A549 (cell line): ENCODE results near the gene NHLRC2. TPM values are rescaled to one million over a fixed set of nuclear protein-coding genes. Genes with fewer than 3 reads are reported as not detected.

Experiments
- ATAC-seq, 2 experiments: fragments of 200-7000 bp in 1 of 2; fragments of >200 bp in 1 of 2; cut with Nextera tagmentation in 1 of 2; cut with Tn5 transposase in 1 of 2; 3 replicates each; pipeline versions ENCODE4 v1.8.0 to v1.9.1; 2018 to 2020; ENCODE audit warnings: mild to moderate bottlenecking in 1 of 2, moderate library complexity in 1 of 2
- CTCF ChIA-PET: fragments of 300-600 bp; sonication (Branson Sonifier 250); formaldehyde crosslinking; extraction: SDS; loops from one replicate; lab custom pipeline; 2021; ENCODE audit warnings: antibody characterized with exemption, inconsistent platforms; lab: Yijun Ruan, JAX
- POLR2A ChIA-PET: fragments of 350-600 bp; formaldehyde crosslinking; extraction: SDS; loops from one replicate; lab custom pipeline; 2021; ENCODE audit warnings: antibody characterized with exemption, inconsistent platforms; lab: Yijun Ruan, JAX
- DNase-seq, 2 experiments: peaks; one replicate each; pipeline versions ENCODE4 v3.0.0 to v3.0.0-alpha.2; 2011 to 2016; ENCODE audit warnings: low read depth in 1 of 2, low spot score in 1 of 2
- FAIRE-seq: peaks from 2 replicates; lab custom pipeline; 2011; peaks lifted over from hg19 to GRCh38; lab: Jason Lieb, UNC
- H3K27ac ChIP-seq, 2 experiments: fragments of >200 bp; sonication (Bioruptor Twin); formaldehyde crosslinking; 3 replicates each; pipeline ENCODE4 v1.5.1; 2016 to 2017
- H3K4me1 ChIP-seq: fragments of >200 bp; sonication (Bioruptor Twin); formaldehyde crosslinking; 3 replicates; pipeline ENCODE4 v1.6.1; 2016
- H3K4me2 ChIP-seq: fragments of >200 bp; sonication (Bioruptor Twin); formaldehyde crosslinking; 3 replicates; pipeline ENCODE4 v1.6.1; 2016
- H3K4me3 ChIP-seq: fragments of >200 bp; sonication (Bioruptor Twin); formaldehyde crosslinking; 3 replicates; pipeline ENCODE4 v1.5.1; 2016
- H3K9me3 ChIP-seq: fragments of >200 bp; sonication (Bioruptor Twin); formaldehyde crosslinking; 3 replicates; pipeline ENCODE4 v1.6.1; 2016
- CBX2 ChIP-seq: fragments of 200-600 bp; sonication (generic); IDR thresholded peaks from 2 replicates; pipeline ENCODE4 v1.6.1; 2016; ENCODE audit warnings: low read depth, mild to moderate bottlenecking, borderline replicate concordance
- EP300 ChIP-seq, 2 experiments: fragments of >200 bp; sonication (Bioruptor Twin); formaldehyde crosslinking; IDR thresholded peaks; 2 replicates in 1 of 2; 3 replicates in 1 of 2; pipeline ENCODE4 v1.6.1; 2016 to 2017
- FOSL2 ChIP-seq, 2 experiments: fragments of 450-650 bp in 1 of 2; fragments of >200 bp in 1 of 2; sonication (Bioruptor Twin) in 1 of 2; formaldehyde crosslinking; IDR thresholded peaks; 2 replicates each; pipeline versions ENCODE4 v1.5.0 to v1.6.1; 2016 to 2020; ENCODE audit warnings: mild to moderate bottlenecking in 1 of 2, moderate library complexity in 1 of 2
- GATA3 ChIP-seq: IDR thresholded peaks from 2 replicates; pipeline ENCODE4 v1.6.1; 2012; ENCODE audit warnings: borderline replicate concordance
- HDAC2 ChIP-seq: fragments of 200-600 bp; sonication (generic); IDR thresholded peaks from 2 replicates; pipeline ENCODE4 v1.6.1; 2016
- HOXA7 ChIP-seq: fragments of 250-450 bp; sonication (Bioruptor Pico); IDR thresholded peaks from 2 replicates; pipeline ENCODE4 v1.5.0; 2020; ENCODE audit warnings: mild to moderate bottlenecking, moderate library complexity
- HOXB13 ChIP-seq: fragments of 250-450 bp; sonication (Bioruptor Pico); IDR thresholded peaks from 2 replicates; pipeline ENCODE4 v1.5.0; 2020; ENCODE audit warnings: low read depth, mild to moderate bottlenecking, moderate library complexity
- JUN ChIP-seq, 2 experiments: fragments of >200 bp; sonication (Bioruptor Twin); formaldehyde crosslinking; IDR thresholded peaks; 2 replicates in 1 of 2; 3 replicates in 1 of 2; pipeline ENCODE4 v1.6.1; 2016 to 2017
- KDM5A ChIP-seq: fragments of 200-600 bp; sonication (generic); IDR thresholded peaks from 2 replicates; pipeline ENCODE4 v1.6.1; 2016; ENCODE audit warnings: antibody characterized with exemption, mild to moderate bottlenecking
- MAZ ChIP-seq: fragments of 150-350 bp; IDR thresholded peaks from 2 replicates; pipeline ENCODE4 v1.6.1; 2014; ENCODE audit warnings: antibody characterized with exemption, low read depth, low read length, borderline replicate concordance
- MYC ChIP-seq: IDR thresholded peaks from 2 replicates; pipeline ENCODE4 v1.6.1; 2012; ENCODE audit warnings: mild to moderate bottlenecking, inconsistent platforms, low read length, improper control_type of control experiment, borderline replicate concordance
- NR3C1 ChIP-seq: fragments of >200 bp; sonication (Bioruptor Twin); formaldehyde crosslinking; IDR thresholded peaks from 3 replicates; pipeline ENCODE4 v1.6.1; 2017
- PHF8 ChIP-seq: fragments of 200-600 bp; sonication (generic); IDR thresholded peaks from 2 replicates; pipeline ENCODE4 v1.6.1; 2016; ENCODE audit warnings: low read depth, mild to moderate bottlenecking, antibody characterized with exemption, moderate library complexity, borderline replicate concordance
- RARB ChIP-seq: fragments of 250-450 bp; sonication (Bioruptor Pico); IDR thresholded peaks from 2 replicates; pipeline ENCODE4 v1.8.0; 2021; ENCODE audit warnings: mild to moderate bottlenecking, moderate library complexity
- RCOR1 ChIP-seq: fragments of 150-350 bp; IDR thresholded peaks from 2 replicates; pipeline ENCODE4 v1.6.1; 2014; ENCODE audit warnings: antibody characterized with exemption, low read length, low read depth
- SMC3 ChIP-seq: fragments of >200 bp; sonication (Bioruptor Twin); formaldehyde crosslinking; IDR thresholded peaks from 3 replicates; pipeline ENCODE4 v1.6.1; 2018; ENCODE audit warnings: inconsistent platforms
- ZNF302 ChIP-seq: fragments of 250-450 bp; sonication (Bioruptor Pico); IDR thresholded peaks from 2 replicates; pipeline ENCODE4 v1.9.0; 2021; ENCODE audit warnings: inconsistent platforms, mild to moderate bottlenecking, moderate library complexity
- ZSCAN20 ChIP-seq: fragments of 250-450 bp; sonication (Bioruptor Pico); IDR thresholded peaks from 2 replicates; pipeline ENCODE4 v1.8.0; 2022; ENCODE audit warnings: mild to moderate bottlenecking, moderate library complexity
- WGBS: methylation state at CpG from one replicate; pipeline ENCODE4 v1.1.6; 2017; ENCODE audit errors: missing lambda C conversion rate; 5-methylcytosine and 5-hydroxymethylcytosine counted together
- polyA plus RNA-seq, 4 experiments: library from polyadenylated mRNA; depleted of rRNA in 3 of 4; stranded (reverse); fragments of >200 nt; fragmentation: RNase III in 1 of 4; extraction: RNeasy Plus Mini Kit Qiagen cat#74134 plus additional on column Dnase treatment in 1 of 4; gene quantifications; 2 replicates in 3 of 4; 3 replicates in 1 of 4; pipeline ENCODE4 v1.2.3, GENCODE V29; 2011 to 2017
- TF ChIP-seq, protein P1 (sequence below): fragments of >200 bp; sonication (Bioruptor Twin); formaldehyde crosslinking; IDR thresholded peaks from 2 replicates; pipeline ENCODE4 v1.6.1; 2016
- TF ChIP-seq, protein P2 (sequence below): IDR thresholded peaks from 2 replicates; pipeline ENCODE4 v1.6.1; 2012
- TF ChIP-seq, protein P3 (sequence below): fragments of >200 bp; sonication (Bioruptor Twin); formaldehyde crosslinking; IDR thresholded peaks from 3 replicates; pipeline ENCODE4 v1.5.1; 2016
- TF ChIP-seq, protein P4 (sequence below): fragments of 200-600 bp; sonication (generic); IDR thresholded peaks from 2 replicates; pipeline ENCODE4 v1.6.1; 2016; ENCODE audit warnings: antibody characterized with exemption, mild to moderate bottlenecking, moderate library complexity

Gene NHLRC2
- polyA plus RNA-seq, 2 of the 4 experiments (the other 2 are of a cell fraction) = 4.9 to 17.3 TPM

DNA sequence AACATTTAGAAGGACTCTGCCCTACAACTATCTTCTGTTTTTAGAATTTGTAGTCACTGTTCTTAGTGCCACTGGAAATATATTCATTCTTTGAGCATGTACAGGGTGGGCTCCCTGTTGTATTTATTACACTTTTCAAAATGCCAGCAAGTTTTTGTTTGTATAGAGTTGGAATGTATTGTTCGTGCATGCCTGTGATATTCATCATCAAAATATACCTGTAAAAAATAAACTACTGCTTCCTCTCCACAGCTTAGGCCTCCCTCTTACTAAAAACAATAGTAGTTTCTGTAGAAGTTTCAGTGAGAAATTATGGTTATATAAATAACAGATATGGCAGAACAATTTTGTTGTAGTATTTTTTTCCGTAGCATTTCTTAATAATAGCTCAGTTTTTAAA lies 61.6 kb downstream of the NHLRC2 start:
- Histone ChIP-seq H3K9me3 (no peaks in the 10 kb centered on the region), H3K27ac (no peak overlapping the region), H3K4me3 (no peak overlapping the region), H3K4me2 (peak overlapping the region; percentile 10; the same call in 1 of the 3 replicates), H3K4me1 (peaks cover 7% of the 10 kb centered on the region; the same call in 2 of the 3 replicates)
- WGBS = 53% methylated on average over 2 of the region's 2 CpGs
- DNase-seq (no peak), ATAC-seq (no peak), FAIRE-seq (no peak)
- POLR2A ChIA-PET = no interaction called here
- TF ChIP-seq MAZ (no peak), ZSCAN20 (CRISPR knock-in tag) (no peak), HOXB13 (no peak), RARB (CRISPR knock-in tag) (no peak), KDM5A (no peak), NR3C1 (no peak)
- CTCF ChIA-PET = interaction anchor here (0.9 kb wide), 1 partner anchor 53 kb away, joined by 3 read pairs; no protein-coding TSS in a partner anchor

DNA sequence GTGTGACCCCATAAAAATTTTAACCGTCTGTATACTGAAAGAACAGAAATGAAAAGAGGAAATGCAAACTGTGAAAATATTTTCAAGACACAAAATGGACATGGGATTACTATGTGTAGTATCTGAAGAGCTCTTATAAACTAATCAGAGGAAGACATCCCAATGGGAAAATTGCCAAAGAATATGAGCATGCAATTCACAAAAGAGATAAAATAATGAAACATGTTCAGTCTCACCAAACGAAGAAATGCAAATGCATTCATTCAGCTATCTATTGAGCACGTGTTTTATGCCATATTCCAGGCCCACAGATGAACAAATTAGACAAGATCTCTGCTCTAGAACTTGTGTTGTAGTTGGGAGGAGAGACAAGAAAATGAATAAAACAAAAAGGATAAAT lies 63.2 kb downstream of the NHLRC2 start:
- DNase-seq (no peak), FAIRE-seq (no peak), ATAC-seq (no peak)
- no peak overlapping the region for H3K4me3 ChIP-seq
- TF ChIP-seq HOXA7 (CRISPR knock-in tag) (no peak), EP300 (IDR thresholded peaks at IDR 0.05) (no peak), JUN (IDR thresholded peaks at IDR 0.05) (no peak), ZSCAN20 (CRISPR knock-in tag) (no peak), PHF8 (no peak), HDAC2 (no peak), GATA3 (no peak), CBX2 (no peak), RCOR1 (no peak), SMC3 (no peak), FOSL2 (IDR thresholded peaks at IDR 0.05) (no peak), FOSL2 (CRISPR knock-in tag; IDR thresholded peaks at IDR 0.05) (no peak), ZNF302 (CRISPR knock-in tag) (no peak), MYC (no peak), KDM5A (no peak)
- TF ChIP-seq, protein P1, sequence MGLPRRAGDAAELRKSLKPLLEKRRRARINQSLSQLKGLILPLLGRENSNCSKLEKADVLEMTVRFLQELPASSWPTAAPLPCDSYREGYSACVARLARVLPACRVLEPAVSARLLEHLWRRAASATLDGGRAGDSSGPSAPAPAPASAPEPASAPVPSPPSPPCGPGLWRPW = no peak
- TF ChIP-seq, protein P2, sequence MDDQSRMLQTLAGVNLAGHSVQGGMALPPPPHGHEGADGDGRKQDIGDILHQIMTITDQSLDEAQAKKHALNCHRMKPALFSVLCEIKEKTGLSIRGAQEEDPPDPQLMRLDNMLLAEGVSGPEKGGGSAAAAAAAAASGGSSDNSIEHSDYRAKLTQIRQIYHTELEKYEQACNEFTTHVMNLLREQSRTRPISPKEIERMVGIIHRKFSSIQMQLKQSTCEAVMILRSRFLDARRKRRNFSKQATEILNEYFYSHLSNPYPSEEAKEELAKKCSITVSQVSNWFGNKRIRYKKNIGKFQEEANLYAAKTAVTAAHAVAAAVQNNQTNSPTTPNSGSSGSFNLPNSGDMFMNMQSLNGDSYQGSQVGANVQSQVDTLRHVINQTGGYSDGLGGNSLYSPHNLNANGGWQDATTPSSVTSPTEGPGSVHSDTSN = no peak
- TF ChIP-seq, protein P3, sequence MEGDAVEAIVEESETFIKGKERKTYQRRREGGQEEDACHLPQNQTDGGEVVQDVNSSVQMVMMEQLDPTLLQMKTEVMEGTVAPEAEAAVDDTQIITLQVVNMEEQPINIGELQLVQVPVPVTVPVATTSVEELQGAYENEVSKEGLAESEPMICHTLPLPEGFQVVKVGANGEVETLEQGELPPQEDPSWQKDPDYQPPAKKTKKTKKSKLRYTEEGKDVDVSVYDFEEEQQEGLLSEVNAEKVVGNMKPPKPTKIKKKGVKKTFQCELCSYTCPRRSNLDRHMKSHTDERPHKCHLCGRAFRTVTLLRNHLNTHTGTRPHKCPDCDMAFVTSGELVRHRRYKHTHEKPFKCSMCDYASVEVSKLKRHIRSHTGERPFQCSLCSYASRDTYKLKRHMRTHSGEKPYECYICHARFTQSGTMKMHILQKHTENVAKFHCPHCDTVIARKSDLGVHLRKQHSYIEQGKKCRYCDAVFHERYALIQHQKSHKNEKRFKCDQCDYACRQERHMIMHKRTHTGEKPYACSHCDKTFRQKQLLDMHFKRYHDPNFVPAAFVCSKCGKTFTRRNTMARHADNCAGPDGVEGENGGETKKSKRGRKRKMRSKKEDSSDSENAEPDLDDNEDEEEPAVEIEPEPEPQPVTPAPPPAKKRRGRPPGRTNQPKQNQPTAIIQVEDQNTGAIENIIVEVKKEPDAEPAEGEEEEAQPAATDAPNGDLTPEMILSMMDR = no peak
- TF ChIP-seq, protein P4, sequence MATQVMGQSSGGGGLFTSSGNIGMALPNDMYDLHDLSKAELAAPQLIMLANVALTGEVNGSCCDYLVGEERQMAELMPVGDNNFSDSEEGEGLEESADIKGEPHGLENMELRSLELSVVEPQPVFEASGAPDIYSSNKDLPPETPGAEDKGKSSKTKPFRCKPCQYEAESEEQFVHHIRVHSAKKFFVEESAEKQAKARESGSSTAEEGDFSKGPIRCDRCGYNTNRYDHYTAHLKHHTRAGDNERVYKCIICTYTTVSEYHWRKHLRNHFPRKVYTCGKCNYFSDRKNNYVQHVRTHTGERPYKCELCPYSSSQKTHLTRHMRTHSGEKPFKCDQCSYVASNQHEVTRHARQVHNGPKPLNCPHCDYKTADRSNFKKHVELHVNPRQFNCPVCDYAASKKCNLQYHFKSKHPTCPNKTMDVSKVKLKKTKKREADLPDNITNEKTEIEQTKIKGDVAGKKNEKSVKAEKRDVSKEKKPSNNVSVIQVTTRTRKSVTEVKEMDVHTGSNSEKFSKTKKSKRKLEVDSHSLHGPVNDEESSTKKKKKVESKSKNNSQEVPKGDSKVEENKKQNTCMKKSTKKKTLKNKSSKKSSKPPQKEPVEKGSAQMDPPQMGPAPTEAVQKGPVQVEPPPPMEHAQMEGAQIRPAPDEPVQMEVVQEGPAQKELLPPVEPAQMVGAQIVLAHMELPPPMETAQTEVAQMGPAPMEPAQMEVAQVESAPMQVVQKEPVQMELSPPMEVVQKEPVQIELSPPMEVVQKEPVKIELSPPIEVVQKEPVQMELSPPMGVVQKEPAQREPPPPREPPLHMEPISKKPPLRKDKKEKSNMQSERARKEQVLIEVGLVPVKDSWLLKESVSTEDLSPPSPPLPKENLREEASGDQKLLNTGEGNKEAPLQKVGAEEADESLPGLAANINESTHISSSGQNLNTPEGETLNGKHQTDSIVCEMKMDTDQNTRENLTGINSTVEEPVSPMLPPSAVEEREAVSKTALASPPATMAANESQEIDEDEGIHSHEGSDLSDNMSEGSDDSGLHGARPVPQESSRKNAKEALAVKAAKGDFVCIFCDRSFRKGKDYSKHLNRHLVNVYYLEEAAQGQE = no peak
- 89% methylated on average over 3 of the region's 3 CpGs for WGBS
- ChIA-PET CTCF (no interaction called here), POLR2A (no interaction called here)
- no peaks in the 10 kb centered on the region for H3K9me3 ChIP-seq
- peaks cover 7% of the 10 kb centered on the region; the same call in 2 of the 3 replicates for H3K4me1 ChIP-seq
- H3K27ac ChIP-seq = no peak overlapping the region
- H3K4me2 ChIP-seq = no peak overlapping the region
